ENCODE data around the gene AIFM2.

DNA sequence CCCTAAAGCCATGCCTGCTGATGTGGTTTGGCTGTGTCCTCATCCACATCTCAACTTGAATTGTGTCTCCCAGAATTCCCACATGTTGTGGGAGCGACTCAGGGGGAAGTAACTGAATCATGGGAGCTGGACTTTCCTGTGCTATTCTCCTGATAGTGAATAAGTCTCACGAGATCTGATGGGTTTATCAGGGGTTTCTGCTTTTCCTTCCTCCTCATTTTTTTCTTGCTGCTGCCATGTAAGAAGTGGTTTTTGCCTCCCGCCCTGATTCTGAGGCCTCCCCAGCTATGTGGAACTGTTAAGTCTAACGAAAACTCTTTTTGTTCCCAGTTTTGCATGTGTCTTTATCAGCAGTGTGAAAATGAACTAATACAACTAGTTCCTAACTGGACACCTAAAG, 68.1 kb downstream of the AIFM2 start:
- TF ChIP-seq, protein P1, sequence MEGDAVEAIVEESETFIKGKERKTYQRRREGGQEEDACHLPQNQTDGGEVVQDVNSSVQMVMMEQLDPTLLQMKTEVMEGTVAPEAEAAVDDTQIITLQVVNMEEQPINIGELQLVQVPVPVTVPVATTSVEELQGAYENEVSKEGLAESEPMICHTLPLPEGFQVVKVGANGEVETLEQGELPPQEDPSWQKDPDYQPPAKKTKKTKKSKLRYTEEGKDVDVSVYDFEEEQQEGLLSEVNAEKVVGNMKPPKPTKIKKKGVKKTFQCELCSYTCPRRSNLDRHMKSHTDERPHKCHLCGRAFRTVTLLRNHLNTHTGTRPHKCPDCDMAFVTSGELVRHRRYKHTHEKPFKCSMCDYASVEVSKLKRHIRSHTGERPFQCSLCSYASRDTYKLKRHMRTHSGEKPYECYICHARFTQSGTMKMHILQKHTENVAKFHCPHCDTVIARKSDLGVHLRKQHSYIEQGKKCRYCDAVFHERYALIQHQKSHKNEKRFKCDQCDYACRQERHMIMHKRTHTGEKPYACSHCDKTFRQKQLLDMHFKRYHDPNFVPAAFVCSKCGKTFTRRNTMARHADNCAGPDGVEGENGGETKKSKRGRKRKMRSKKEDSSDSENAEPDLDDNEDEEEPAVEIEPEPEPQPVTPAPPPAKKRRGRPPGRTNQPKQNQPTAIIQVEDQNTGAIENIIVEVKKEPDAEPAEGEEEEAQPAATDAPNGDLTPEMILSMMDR (IDR thresholded peaks at IDR 0.05) = no peak
- no peak for TF ChIP-seq POLR2A (IDR thresholded peaks at IDR 0.05)

Data from heart left ventricle (tissue), 13 donors.